Endodermal cell (in vitro differentiated cells): Measurements from ENCODE around the gene DELE1. TPM values are rescaled to one million over a fixed set of nuclear protein-coding genes. Genes with fewer than 3 reads are reported as not detected.

Experiments used
- DNase-seq: peaks from one replicate; pipeline ENCODE4 v3.0.0-alpha.2; 2017
- H3K27ac ChIP-seq: 2 replicates; pipeline ENCODE4 v1.5.1; 2013; ENCODE audit warnings: mild to moderate bottlenecking, low read depth, low read length, moderate library complexity
- H3K27me3 ChIP-seq: 2 replicates; pipeline ENCODE4 v1.6.1; 2013; ENCODE audit warnings: mild to moderate bottlenecking, low read length, moderate library complexity; ENCODE audit not compliant: insufficient read depth, control insufficient read depth, poor library complexity, severe bottlenecking
- H3K36me3 ChIP-seq: 2 replicates; pipeline ENCODE4 v1.7.0; 2013; ENCODE audit warnings: mild to moderate bottlenecking, low read length, moderate library complexity; ENCODE audit not compliant: control insufficient read depth, insufficient read depth
- H3K4me1 ChIP-seq: one replicate; pipeline ENCODE4 v1.7.0; 2013; ENCODE audit warnings: low read length; ENCODE audit not compliant: control insufficient read depth, insufficient read depth
- H3K4me3 ChIP-seq: 2 replicates; pipeline ENCODE4 v1.5.1; 2013; ENCODE audit warnings: mild to moderate bottlenecking, low read length, moderate library complexity
- H3K9ac ChIP-seq: 2 replicates; pipeline ENCODE4 v1.6.1; 2013; ENCODE audit warnings: mild to moderate bottlenecking, low read length, moderate library complexity; ENCODE audit not compliant: poor library complexity, severe bottlenecking; ENCODE audit errors: extremely low read depth
- H3K9me3 ChIP-seq: 2 replicates; pipeline ENCODE4 v1.6.1; 2013; ENCODE audit warnings: mild to moderate bottlenecking, low read length, moderate library complexity; ENCODE audit not compliant: control insufficient read depth
- H3K27ac Mint-ChIP-seq: 2 replicates; pipeline ENCODE4 v1.8.0; 2020; ENCODE audit warnings: mixed read lengths
- H3K27me3 Mint-ChIP-seq: 2 replicates; pipeline ENCODE4 v1.8.0; 2021; ENCODE audit warnings: mild to moderate bottlenecking, mixed read lengths; ENCODE audit not compliant: insufficient read depth
- H3K36me3 Mint-ChIP-seq: 2 replicates; pipeline ENCODE4 v1.8.0; 2020; ENCODE audit warnings: low read depth, mixed read lengths
- H3K4me1 Mint-ChIP-seq: 2 replicates; pipeline ENCODE4 v1.8.0; 2020; ENCODE audit warnings: mixed read lengths
- H3K4me3 Mint-ChIP-seq: 2 replicates; pipeline ENCODE4 v1.8.0; 2020; ENCODE audit warnings: mild to moderate bottlenecking, moderate library complexity, mixed read lengths
- H3K9me3 Mint-ChIP-seq: 2 replicates; pipeline ENCODE4 v1.8.0; 2020; ENCODE audit warnings: mild to moderate bottlenecking, mixed read lengths
- CTCF ChIP-seq: fragments of 200-600 bp; sonication (generic); conservative IDR thresholded peaks from 2 replicates; pipeline ENCODE4 v1.5.0; 2021; ENCODE audit warnings: antibody characterized with exemption, mild to moderate bottlenecking
- WGBS, 2 experiments: methylation state at CpG; one replicate each; pipeline versions ENCODE4 v1.1.5 to v1.1.7; 2013; ENCODE audit warnings: missing lambda C conversion rate in 2 of 2, mixed read lengths in 1 of 2; ENCODE audit not compliant: insufficient coverage in 1 of 2, insufficient read length in 1 of 2; 5-methylcytosine and 5-hydroxymethylcytosine counted together
- total RNA-seq, 2 donors: library from RNA; stranded (reverse); fragmentation: NEBNext Ultra II Directional in 1 of 2; extraction: Animal tissue kit (Norgen Biotek cat#: 25700) in 1 of 2; gene quantifications; 2 replicates in 1 of 2; 3 replicates in 1 of 2; pipeline ENCODE4 v1.2.1, GENCODE V29; 2021

The DELE1 gene
- total RNA-seq, 2 donors from 2014 or later = 66.5 to 71.4 TPM

DNA sequence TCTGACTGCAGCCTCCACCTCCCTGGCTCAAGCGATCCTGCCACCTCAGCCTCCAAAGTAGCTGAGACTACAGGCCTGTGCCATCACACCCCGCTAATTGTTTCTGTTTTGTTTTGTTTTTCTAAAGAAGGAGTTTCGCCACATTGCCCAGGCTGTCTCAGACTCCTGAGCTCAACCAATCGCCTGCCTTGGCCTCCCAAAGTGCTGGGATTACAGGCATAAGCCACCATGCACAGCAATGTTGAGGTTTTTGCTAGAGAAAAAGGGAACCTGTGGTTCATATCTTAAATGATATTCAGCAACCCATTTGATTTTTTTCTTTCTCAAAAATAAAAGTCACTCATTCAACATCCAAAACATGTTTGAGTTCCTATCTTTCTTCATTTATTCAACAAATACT is 20.4 kb upstream of the DELE1 start:
- Histone ChIP-seq H3K4me1 (peaks cover 8% of the 10 kb centered on the region), H3K27ac (no peak overlapping the region), H3K27me3 (no peaks in the 10 kb centered on the region), H3K9me3 (peaks cover 6% of the 10 kb centered on the region), H3K4me3 (no peak overlapping the region), H3K36me3 (no peaks in the 10 kb centered on the region), H3K9ac (no peak overlapping the region)
- Mint-ChIP-seq H3K4me3 (no peak overlapping the region), H3K9me3 (no peaks in the 10 kb centered on the region), H3K36me3 (no peaks in the 10 kb centered on the region), H3K27me3 (peaks cover 3% of the 10 kb centered on the region), H3K27ac (no peak overlapping the region), H3K4me1 (peaks cover 12% of the 10 kb centered on the region)
- no peak for DNase-seq
- no peak for TF ChIP-seq CTCF
- 86 to 88% methylated on average over 3 to 4 of the region's 4 CpGs for WGBS, 2 experiments

DNA sequence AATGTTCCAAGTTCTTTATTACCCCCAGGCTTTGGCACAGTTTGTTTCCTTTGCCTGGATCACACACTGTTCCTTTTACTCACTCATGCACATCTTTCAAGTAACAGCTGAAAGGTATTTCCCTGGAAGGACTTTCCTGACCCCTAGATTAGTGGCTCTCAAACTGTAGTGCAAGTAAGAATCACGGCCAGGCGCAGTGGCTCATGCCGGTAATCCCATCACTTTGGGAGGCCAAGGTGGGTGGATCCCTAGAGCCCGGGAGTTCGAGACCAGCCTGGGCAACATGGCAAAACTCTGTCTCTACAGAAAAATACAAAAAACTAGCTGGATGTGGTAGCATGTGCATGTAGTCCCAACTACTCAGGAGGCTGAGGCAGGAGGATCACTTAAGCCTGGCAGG is 19.1 kb upstream of the DELE1 start:
- Mint-ChIP-seq H3K4me1 (peaks cover 12% of the 10 kb centered on the region), H3K27me3 (peaks cover 8% of the 10 kb centered on the region), H3K4me3 (no peak overlapping the region), H3K9me3 (no peaks in the 10 kb centered on the region), H3K36me3 (no peaks in the 10 kb centered on the region), H3K27ac (no peak overlapping the region)
- Histone ChIP-seq H3K9ac (no peak overlapping the region), H3K27me3 (no peaks in the 10 kb centered on the region), H3K4me3 (no peak overlapping the region), H3K9me3 (peaks cover 6% of the 10 kb centered on the region), H3K4me1 (peaks cover 8% of the 10 kb centered on the region), H3K36me3 (no peaks in the 10 kb centered on the region), H3K27ac (no peak overlapping the region)
- no peak for DNase-seq
- WGBS, 2 experiments = 87 to 94% methylated on average over 5 of the region's 5 CpGs
- no peak for TF ChIP-seq CTCF

- peaks cover 6% of the 10 kb centered on the region for H3K9me3 ChIP-seq
- H3K27ac ChIP-seq = no peak overlapping the region
- no peak for TF ChIP-seq CTCF
- no peaks in the 10 kb centered on the region for H3K36me3 ChIP-seq
- Mint-ChIP-seq H3K4me3 (no peak overlapping the region), H3K27me3 (peaks cover 8% of the 10 kb centered on the region), H3K27ac (no peak overlapping the region), H3K9me3 (no peaks in the 10 kb centered on the region), H3K36me3 (no peaks in the 10 kb centered on the region), H3K4me1 (peaks cover 12% of the 10 kb centered on the region)
- no CpG with 5 or more reads among the region's 1 CpG for WGBS, 2 experiments
- no peak for DNase-seq
- H3K27me3 ChIP-seq = no peaks in the 10 kb centered on the region
- H3K4me3 ChIP-seq = no peak overlapping the region
- H3K4me1 ChIP-seq = peaks cover 8% of the 10 kb centered on the region
- no peak overlapping the region for H3K9ac ChIP-seq
Observed at GRCh38 chr5:141906517-141906916, 17.2 kb upstream of the DELE1 start.
